ENCODE data around the gene RAB35.

GRCh38 chr12:120106151-120106550 lies 10.4 kb downstream of the RAB35 start:
- TF ChIP-seq CTCF (conservative IDR thresholded peaks at IDR 0.05 in 1 of 2, IDR thresholded peaks at IDR 0.05 in 1 of 2; ENCODE audit: extremely low read depth in 1 of 2, insufficient read depth in 1 of 2, low read depth in 1 of 2, low read length in 2 of 2) (no peak), EZH2 (IDR thresholded peaks at IDR 0.05; ENCODE audit: borderline replicate concordance, low read length) (no peak)
